Measurements from ENCODE around the gene BEND3.

Gene BEND3

GRCh38 chr6:107068691-107069630, 46.4 kb downstream of the BEND3 start:
- H3K4me3 ChIP-seq (ENCODE audit: low read depth, low read length) = no peak overlapping the region
- TF ChIP-seq CTCF (conservative IDR thresholded peaks at IDR 0.05; ENCODE audit: low read depth, low read length) = no peak
- DNase-seq (ENCODE audit: low read depth) = no peak

GRCh38 chr6:107066697-107067659, 48.3 kb downstream of the BEND3 start:
- H3K4me3 ChIP-seq (ENCODE audit: low read depth, low read length) = no peak overlapping the region
- DNase-seq (ENCODE audit: low read depth) = peak; percentile 13
- no peak for TF ChIP-seq CTCF (conservative IDR thresholded peaks at IDR 0.05; ENCODE audit: low read depth, low read length)

- TF ChIP-seq CTCF (conservative IDR thresholded peaks at IDR 0.05; ENCODE audit: low read depth, low read length) = no peak
- H3K4me3 ChIP-seq (ENCODE audit: low read depth, low read length) = no peak overlapping the region
- peak; percentile 89 for DNase-seq (ENCODE audit: low read depth)
Measured at GRCh38 chr6:107064579-107065065, 50.7 kb downstream of the BEND3 start.

GRCh38 chr6:107062691-107063090, 52.6 kb downstream of the BEND3 start:
- H3K4me3 ChIP-seq (ENCODE audit: low read depth, low read length) = no peak overlapping the region
- no peak for DNase-seq (ENCODE audit: low read depth)
- TF ChIP-seq CTCF (conservative IDR thresholded peaks at IDR 0.05; ENCODE audit: low read depth, low read length) = no peak

GRCh38 chr6:107061125-107062020, 53.9 kb downstream of the BEND3 start:
- DNase-seq (ENCODE audit: low read depth) = peak; percentile 29
- H3K4me3 ChIP-seq (ENCODE audit: low read depth, low read length) = no peak overlapping the region
- TF ChIP-seq CTCF (conservative IDR thresholded peaks at IDR 0.05; ENCODE audit: low read depth, low read length) = no peak

GRCh38 chr6:107060704-107061103, 54.6 kb downstream of the BEND3 start:
- no peak overlapping the region for H3K4me3 ChIP-seq (ENCODE audit: low read depth, low read length)
- no peak for TF ChIP-seq CTCF (conservative IDR thresholded peaks at IDR 0.05; ENCODE audit: low read depth, low read length)
- DNase-seq (ENCODE audit: low read depth) = no peak

All from choroid plexus epithelial cell (primary cell).